GM23338 (cell line): ENCODE measurements around the gene RIMS1. TPM values are rescaled to one million over a fixed set of nuclear protein-coding genes. Genes with fewer than 3 reads are reported as not detected.

Source experiments
- ATAC-seq: fragments of 200-7000 bp; cut with Tn5 transposase; 3 replicates; pipeline ENCODE4 v1.9.1; 2020
- DNase-seq: peaks from one replicate; pipeline ENCODE4 v3.0.0-alpha.2; 2015; ENCODE audit warnings: low spot score
- H2AFZ ChIP-seq: fragments of 200-600 bp; sonication (generic); 2 replicates; pipeline ENCODE4 v1.8.0; 2016; ENCODE audit warnings: antibody characterized with exemption, mild to moderate bottlenecking, moderate library complexity
- H3F3A ChIP-seq: fragments of 200-600 bp; sonication (generic); replicated peaks from 2 replicates; pipeline ENCODE4 v1.8.0; 2017; ENCODE audit warnings: antibody characterized with exemption, mixed run types, low read depth
- H3K27ac ChIP-seq: fragments of 200-600 bp; sonication (generic); 2 replicates; pipeline ENCODE4 v1.6.1; 2016; ENCODE audit warnings: low read depth
- H3K27me3 ChIP-seq: fragments of 200-600 bp; sonication (generic); 2 replicates; pipeline ENCODE4 v1.8.0; 2016; ENCODE audit warnings: mild to moderate bottlenecking, mixed run types, moderate library complexity; ENCODE audit not compliant: insufficient read depth
- H3K36me3 ChIP-seq: fragments of 200-600 bp; sonication (generic); 2 replicates; pipeline ENCODE4 v1.8.0; 2016; ENCODE audit warnings: mild to moderate bottlenecking; ENCODE audit not compliant: insufficient read depth
- H3K4me1 ChIP-seq: fragments of 200-600 bp; sonication (generic); 2 replicates; pipeline ENCODE4 v1.8.0; 2016; ENCODE audit warnings: mild to moderate bottlenecking, moderate library complexity; ENCODE audit not compliant: insufficient read depth
- H3K4me2 ChIP-seq: fragments of 200-600 bp; sonication (generic); 2 replicates; pipeline ENCODE4 v1.7.1; 2017; ENCODE audit warnings: mixed run types
- H3K4me3 ChIP-seq: fragments of 200-600 bp; sonication (generic); 2 replicates; pipeline ENCODE4 v1.6.1; 2016; ENCODE audit warnings: mixed run types
- H3K79me2 ChIP-seq: fragments of 200-600 bp; sonication (generic); replicated peaks from 2 replicates; pipeline ENCODE4 v1.8.0; 2017; ENCODE audit warnings: mild to moderate bottlenecking; ENCODE audit not compliant: insufficient read depth
- H3K9me2 ChIP-seq: fragments of 200-600 bp; sonication (generic); 2 replicates; pipeline ENCODE4 v1.8.0; 2017; ENCODE audit not compliant: insufficient read depth
- H4K20me1 ChIP-seq: fragments of 200-600 bp; sonication (generic); replicated peaks from 2 replicates; pipeline ENCODE4 v1.8.0; 2017; ENCODE audit warnings: mild to moderate bottlenecking; ENCODE audit not compliant: insufficient read depth
- H3K27ac Mint-ChIP-seq: 2 replicates; pipeline ENCODE4 v1.8.0; 2020; ENCODE audit warnings: inconsistent platforms, mild to moderate bottlenecking, moderate library complexity, mixed read lengths
- H3K27me3 Mint-ChIP-seq: 3 replicates; pipeline ENCODE4 v1.8.0; 2022; ENCODE audit warnings: low read depth, mild to moderate bottlenecking, moderate library complexity, mixed read lengths, inconsistent platforms; ENCODE audit not compliant: insufficient read depth, poor library complexity
- H3K36me3 Mint-ChIP-seq: 3 replicates; pipeline ENCODE4 v1.8.0; 2021; ENCODE audit warnings: low read depth, mild to moderate bottlenecking, inconsistent platforms, moderate library complexity, mixed read lengths
- H3K4me1 Mint-ChIP-seq: 3 replicates; pipeline ENCODE4 v1.8.0; 2020; ENCODE audit warnings: mild to moderate bottlenecking, inconsistent platforms, mixed read lengths
- H3K4me3 Mint-ChIP-seq: 3 replicates; pipeline ENCODE4 v1.8.0; 2021; ENCODE audit warnings: moderate library complexity, mild to moderate bottlenecking, inconsistent platforms, mixed read lengths
- H3K9me3 Mint-ChIP-seq: 3 replicates; pipeline ENCODE4 v1.8.0; 2020; ENCODE audit warnings: moderate library complexity, mild to moderate bottlenecking, inconsistent platforms, mixed read lengths
- CTCF ChIP-seq, 2 experiments: fragments of 200-600 bp in 1 of 2; sonication (generic) in 1 of 2; conservative IDR thresholded peaks; 2 replicates each; pipeline versions ENCODE4 v1.5.1 to v1.6.1; 2016 to 2017; ENCODE audit warnings: antibody characterized with exemption in 2 of 2, low read depth in 2 of 2, mild to moderate bottlenecking in 2 of 2, moderate library complexity in 1 of 2
- EZH2 ChIP-seq: fragments of 200-600 bp; sonication (generic); IDR thresholded peaks from one replicate; pipeline ENCODE4 v1.8.0; 2017; ENCODE audit warnings: antibody characterized with exemption, mild to moderate bottlenecking, low read depth; ENCODE audit not compliant: unreplicated experiment
- EZH2phosphoT487 ChIP-seq: fragments of 200-600 bp; sonication (generic); IDR thresholded peaks from one replicate; pipeline ENCODE4 v1.8.1; 2018; ENCODE audit warnings: antibody characterized with exemption; ENCODE audit not compliant: unreplicated experiment
- JUNB ChIP-seq: IDR thresholded peaks from one replicate; pipeline ENCODE4 v1.6.1; 2016; ENCODE audit warnings: antibody characterized with exemption; ENCODE audit not compliant: unreplicated experiment
- NANOG ChIP-seq: IDR thresholded peaks from 2 replicates; pipeline ENCODE4 v1.6.1; 2016; ENCODE audit warnings: antibody characterized with exemption, borderline replicate concordance
- REST ChIP-seq: IDR thresholded peaks from one replicate; pipeline ENCODE4 v1.6.1; 2018; ENCODE audit warnings: antibody characterized with exemption; ENCODE audit not compliant: unreplicated experiment
- ZNF114 ChIP-seq: fragments of 250-450 bp; sonication (Bioruptor Pico); IDR thresholded peaks from 2 replicates; pipeline ENCODE4 v1.5.0; 2020; ENCODE audit warnings: mild to moderate bottlenecking, moderate library complexity
- ZNF462 ChIP-seq: fragments of 250-450 bp; sonication (Bioruptor Pico); IDR thresholded peaks from 2 replicates; pipeline ENCODE4 v1.5.0; 2020; ENCODE audit warnings: mild to moderate bottlenecking, moderate library complexity
- polyA plus RNA-seq: library from polyadenylated mRNA; unstranded; fragments of >200 nt; fragmentation: Nextera tagmentation; extraction: Ambion mirVana; gene quantifications from 2 replicates; pipeline ENCODE4 v1.2.1, GENCODE V29; 2016
- total RNA-seq: library from RNA; depleted of rRNA; stranded (reverse); fragments of >200 nt; shearing (Covaris generic); gene quantifications from 2 replicates; pipeline ENCODE4 v1.2.3, GENCODE V29; 2014

The RIMS1 gene
- total and polyA plus RNA-seq, 2 experiments from 2014 or later: 0.89 to 4.0 TPM

- TF ChIP-seq REST: no peak
- TF ChIP-seq EZH2phosphoT487: no peak
- no peak for TF ChIP-seq CTCF (conservative IDR thresholded peaks at IDR 0.05; ENCODE audit: low read depth in 2 of 2)
- TF ChIP-seq JUNB: no peak
Observed at GRCh38 chr6:72149715-72150114, 263.4 kb downstream of the RIMS1 start (continued).

- Mint-ChIP-seq H3K9me3 (peaks cover 53% of the 10 kb centered on the region), H3K4me3 (no peak overlapping the region), H3K27ac (no peak overlapping the region), H3K36me3 (peaks cover 50% of the 10 kb centered on the region), H3K27me3 (peaks cover 6% of the 10 kb centered on the region), H3K4me1 (peaks cover 6% of the 10 kb centered on the region; the same call in 1 of the 3 replicates)
- Histone ChIP-seq H3F3A (no peaks in the 10 kb centered on the region), H3K4me1 (no peaks in the 10 kb centered on the region), H3K27ac (no peak overlapping the region), H3K4me3 (no peak overlapping the region), H4K20me1 (no peaks in the 10 kb centered on the region), H3K27me3 (no peaks in the 10 kb centered on the region), H3K36me3 (peaks cover 22% of the 10 kb centered on the region), H3K9me2 (0 out of 2 replicates have a peak, but pooled peaks cover 4% of the 10 kb centered on the region), H3K79me2 (no peaks in the 10 kb centered on the region), H2AFZ (no peak overlapping the region), H3K4me2 (no peak overlapping the region)
- DNase-seq (peak; percentile 25), ATAC-seq (no peak)
- TF ChIP-seq EZH2phosphoT487 (no peak), CTCF (conservative IDR thresholded peaks at IDR 0.05; ENCODE audit: low read depth in 2 of 2) (no peak), ZNF462 (no peak), ZNF114 (CRISPR knock-in tag) (no peak), NANOG (no peak), EZH2 (no peak), JUNB (no peak)
Observed at GRCh38 chr6:72151742-72152141, 265.4 kb downstream of the RIMS1 start.
